Fibroblast of lung (primary cell): ENCODE data around the gene DNMT3L. TPM values are rescaled to one million over a fixed set of nuclear protein-coding genes. Genes with fewer than 3 reads are reported as not detected.

Experiments
- DNase-seq, 2 donors: peaks; one replicate each; pipeline versions ENCODE4 v3.0.0 to v3.0.0-alpha.2; 2010; ENCODE audit warnings: low read depth in 2 of 2
- H2AFZ ChIP-seq: 2 replicates; pipeline ENCODE4 v1.5.1; 2012; ENCODE audit warnings: low read length, control low read depth, inconsistent platforms
- H3K27ac ChIP-seq: 2 replicates; pipeline ENCODE4 v1.5.1; 2011; ENCODE audit warnings: low read length, control low read depth; ENCODE audit not compliant: insufficient read depth
- H3K27me3 ChIP-seq: 2 replicates; pipeline ENCODE4 v1.5.1; 2011; ENCODE audit warnings: mild to moderate bottlenecking, low read length; ENCODE audit not compliant: control insufficient read depth, insufficient read depth
- H3K36me3 ChIP-seq: 2 replicates; pipeline ENCODE4 v1.5.1; 2011; ENCODE audit warnings: low read length; ENCODE audit not compliant: control insufficient read depth, insufficient read depth
- H3K4me1 ChIP-seq: 2 replicates; pipeline ENCODE4 v1.5.1; 2011; ENCODE audit warnings: low read length; ENCODE audit not compliant: control insufficient read depth, insufficient read depth; ENCODE audit errors: extremely low read depth
- H3K4me2 ChIP-seq: 2 replicates; pipeline ENCODE4 v1.5.1; 2011; ENCODE audit warnings: low read length, control low read depth; ENCODE audit not compliant: insufficient read depth; ENCODE audit errors: extremely low read depth
- H3K4me3 ChIP-seq, 4 experiments: fragments of 200-600 bp in 1 of 4; sonication (generic) in 1 of 4; replicated peaks in 1 of 4; 2 replicates each; pipeline ENCODE4 v1.5.1; 2011 to 2016; ENCODE audit warnings: low read length in 4 of 4, low read depth in 3 of 4, mild to moderate bottlenecking in 3 of 4, control low read depth in 2 of 4, inconsistent platforms in 1 of 4, mixed read lengths in 1 of 4; ENCODE audit not compliant: insufficient read depth in 1 of 4; ENCODE audit errors: control extremely low read depth in 1 of 4
- H3K79me2 ChIP-seq: 2 replicates; pipeline ENCODE4 v1.5.1; 2012; ENCODE audit warnings: mild to moderate bottlenecking, low read length, inconsistent platforms; ENCODE audit not compliant: control insufficient read depth, insufficient read depth
- H3K9ac ChIP-seq: 2 replicates; pipeline ENCODE4 v1.5.1; 2011; ENCODE audit warnings: mild to moderate bottlenecking, low read length, control low read depth; ENCODE audit not compliant: insufficient read depth
- H3K9me3 ChIP-seq: 2 replicates; pipeline ENCODE4 v1.5.1; 2012; ENCODE audit warnings: low read depth, low read length; ENCODE audit not compliant: control insufficient read depth, insufficient read depth
- H4K20me1 ChIP-seq: 2 replicates; pipeline ENCODE4 v1.5.1; 2011; ENCODE audit warnings: low read length; ENCODE audit not compliant: control insufficient read depth, insufficient read depth; ENCODE audit errors: extremely low read depth
- CTCF ChIP-seq, 2 donors: IDR thresholded peaks in 1 of 2; conservative IDR thresholded peaks in 1 of 2; 1 replicate in 1 of 2; 2 replicates in 1 of 2; pipeline ENCODE4 v1.5.1; 2011 to 2012; ENCODE audit warnings: low read length in 2 of 2, control low read depth in 1 of 2, inconsistent platforms in 1 of 2, low read depth in 1 of 2, mild to moderate bottlenecking in 1 of 2
- EZH2 ChIP-seq: IDR thresholded peaks from 2 replicates; pipeline ENCODE4 v1.5.1; 2012; ENCODE audit warnings: low read length, control low read depth, mild to moderate bottlenecking; ENCODE audit errors: missing control alignments
- polyA plus RNA-seq, 2 donors: library from polyadenylated mRNA; depleted of rRNA in 1 of 2; stranded (reverse) in 1 of 2; unstranded in 1 of 2; fragments of >200 nt; gene quantifications; 2 replicates each; pipeline ENCODE4 v1.2.1, GENCODE V29; 2011 to 2012; ENCODE audit warnings: missing spikeins in 1 of 2
- total RNA-seq: library from RNA; depleted of rRNA; stranded (reverse); fragments of >200 nt; gene quantifications from 2 replicates; pipeline ENCODE4 v1.2.1, GENCODE V29; 2014

Gene DNMT3L
- total and polyA plus RNA-seq, 2 donors (not counting 1 experiment from before 2014, with no cell fraction given), result not detected

- H3K4me3 ChIP-seq, result no peak overlapping the region
- H3K4me2 ChIP-seq, result no peak overlapping the region
- no peaks in the 10 kb centered on the region for H3K9me3 ChIP-seq
- no peak overlapping the region for H2AFZ ChIP-seq
- no peaks in the 10 kb centered on the region for H3K36me3 ChIP-seq
- no peak overlapping the region for H3K9ac ChIP-seq
- H3K27ac ChIP-seq, result no peak overlapping the region
- peaks cover 2% of the 10 kb centered on the region for H3K27me3 ChIP-seq
- TF ChIP-seq CTCF (conservative IDR thresholded peaks at IDR 0.05 in 1 of 2, IDR thresholded peaks at IDR 0.05 in 1 of 2; ENCODE audit: low read depth in 1 of 2, low read length in 2 of 2) (no peak), EZH2 (no peak)
- H3K4me1 ChIP-seq, result no peaks in the 10 kb centered on the region
- H3K79me2 ChIP-seq, result no peaks in the 10 kb centered on the region
- no peak for DNase-seq
- no peaks in the 10 kb centered on the region for H4K20me1 ChIP-seq
Measured at GRCh38 chr21:44262338-44263056, 800 bp upstream of the DNMT3L start.

- TF ChIP-seq CTCF (conservative IDR thresholded peaks at IDR 0.05 in 1 of 2, IDR thresholded peaks at IDR 0.05 in 1 of 2; ENCODE audit: low read depth in 1 of 2, low read length in 2 of 2) (no peak), EZH2 (no peak)
- Histone ChIP-seq H3K27ac (no peak overlapping the region), H3K79me2 (no peaks in the 10 kb centered on the region), H3K27me3 (peaks cover 2% of the 10 kb centered on the region), H3K4me1 (no peaks in the 10 kb centered on the region), H4K20me1 (no peaks in the 10 kb centered on the region), H3K36me3 (no peaks in the 10 kb centered on the region), H3K9ac (no peak overlapping the region), H3K4me3 (no peak overlapping the region), H3K4me2 (no peak overlapping the region), H3K9me3 (no peaks in the 10 kb centered on the region), H2AFZ (no peak overlapping the region)
- no peak for DNase-seq
Measured at GRCh38 chr21:44260791-44261631, 686 bp downstream of the DNMT3L start.

GRCh38 chr21:44260066-44260465 lies 1.6 kb downstream of the DNMT3L start:
- Histone ChIP-seq H4K20me1 (no peaks in the 10 kb centered on the region), H3K9ac (no peak overlapping the region), H3K79me2 (no peaks in the 10 kb centered on the region), H3K4me1 (no peaks in the 10 kb centered on the region), H3K9me3 (no peaks in the 10 kb centered on the region), H3K4me3 (no peak overlapping the region), H3K36me3 (no peaks in the 10 kb centered on the region), H3K27ac (no peak overlapping the region), H2AFZ (no peak overlapping the region), H3K27me3 (peaks cover 2% of the 10 kb centered on the region), H3K4me2 (no peak overlapping the region)
- no peak for DNase-seq
- TF ChIP-seq CTCF (conservative IDR thresholded peaks at IDR 0.05 in 1 of 2, IDR thresholded peaks at IDR 0.05 in 1 of 2; ENCODE audit: low read depth in 1 of 2, low read length in 2 of 2) (no peak), EZH2 (no peak)
